ENCODE results near the gene TERB2.
"Not testable (repeated sequence)": the region's sequence is repeated elsewhere in the genome, so short reads cannot be mapped to it uniquely, and the experiment has no call there.

DNA sequence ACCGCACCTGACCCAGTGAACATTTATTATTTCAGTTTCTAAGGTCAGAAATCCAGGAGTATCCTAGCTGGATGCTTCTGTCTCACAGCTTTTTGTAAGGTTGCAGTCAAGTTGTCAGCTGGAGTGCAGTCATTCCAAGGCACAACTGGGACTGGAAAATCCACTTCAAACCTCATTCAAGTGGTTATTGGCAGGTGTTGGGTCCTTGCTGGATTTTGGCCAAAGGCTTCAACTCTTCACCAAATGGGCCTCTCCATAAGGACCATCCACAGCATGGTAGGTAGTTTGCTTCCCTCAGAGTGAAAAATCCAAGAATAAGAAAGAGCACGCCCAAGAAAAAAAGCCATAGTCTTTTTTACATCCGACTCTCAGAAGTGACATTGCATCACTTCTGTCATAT is 19.7 kb downstream of the TERB2 start:
- TF ChIP-seq, protein P1, sequence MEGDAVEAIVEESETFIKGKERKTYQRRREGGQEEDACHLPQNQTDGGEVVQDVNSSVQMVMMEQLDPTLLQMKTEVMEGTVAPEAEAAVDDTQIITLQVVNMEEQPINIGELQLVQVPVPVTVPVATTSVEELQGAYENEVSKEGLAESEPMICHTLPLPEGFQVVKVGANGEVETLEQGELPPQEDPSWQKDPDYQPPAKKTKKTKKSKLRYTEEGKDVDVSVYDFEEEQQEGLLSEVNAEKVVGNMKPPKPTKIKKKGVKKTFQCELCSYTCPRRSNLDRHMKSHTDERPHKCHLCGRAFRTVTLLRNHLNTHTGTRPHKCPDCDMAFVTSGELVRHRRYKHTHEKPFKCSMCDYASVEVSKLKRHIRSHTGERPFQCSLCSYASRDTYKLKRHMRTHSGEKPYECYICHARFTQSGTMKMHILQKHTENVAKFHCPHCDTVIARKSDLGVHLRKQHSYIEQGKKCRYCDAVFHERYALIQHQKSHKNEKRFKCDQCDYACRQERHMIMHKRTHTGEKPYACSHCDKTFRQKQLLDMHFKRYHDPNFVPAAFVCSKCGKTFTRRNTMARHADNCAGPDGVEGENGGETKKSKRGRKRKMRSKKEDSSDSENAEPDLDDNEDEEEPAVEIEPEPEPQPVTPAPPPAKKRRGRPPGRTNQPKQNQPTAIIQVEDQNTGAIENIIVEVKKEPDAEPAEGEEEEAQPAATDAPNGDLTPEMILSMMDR (IDR thresholded peaks at IDR 0.05): not testable (repeated sequence)
- TF ChIP-seq POLR2A (IDR thresholded peaks at IDR 0.05): not testable (repeated sequence)

Measured in heart left ventricle (tissue), 13 donors.